SK-N-SH (cell line): Measurements from ENCODE around the gene PRR16.
"Not testable (repeated sequence)": the region's sequence is repeated elsewhere in the genome, so short reads cannot be mapped to it uniquely, and the experiment has no call there.

Source experiments
- RFX5 ChIP-seq: IDR thresholded peaks from 2 replicates; pipeline ENCODE4 v1.6.1; 2012; ENCODE audit warnings: mild to moderate bottlenecking, improper control_type of control experiment, low read length
- TAF1 ChIP-seq: IDR thresholded peaks from 2 replicates; pipeline ENCODE4 v1.6.1; 2012; ENCODE audit warnings: low read depth, mild to moderate bottlenecking, low read length, moderate library complexity, borderline replicate concordance
- TF ChIP-seq, protein P1 (sequence below): IDR thresholded peaks from 2 replicates; pipeline ENCODE4 v1.4.0; 2012; ENCODE audit warnings: low read depth, borderline replicate concordance
- TF ChIP-seq, protein P2 (sequence below): IDR thresholded peaks from 2 replicates; pipeline ENCODE4 v1.4.0; 2012; ENCODE audit warnings: low read depth

DNA sequence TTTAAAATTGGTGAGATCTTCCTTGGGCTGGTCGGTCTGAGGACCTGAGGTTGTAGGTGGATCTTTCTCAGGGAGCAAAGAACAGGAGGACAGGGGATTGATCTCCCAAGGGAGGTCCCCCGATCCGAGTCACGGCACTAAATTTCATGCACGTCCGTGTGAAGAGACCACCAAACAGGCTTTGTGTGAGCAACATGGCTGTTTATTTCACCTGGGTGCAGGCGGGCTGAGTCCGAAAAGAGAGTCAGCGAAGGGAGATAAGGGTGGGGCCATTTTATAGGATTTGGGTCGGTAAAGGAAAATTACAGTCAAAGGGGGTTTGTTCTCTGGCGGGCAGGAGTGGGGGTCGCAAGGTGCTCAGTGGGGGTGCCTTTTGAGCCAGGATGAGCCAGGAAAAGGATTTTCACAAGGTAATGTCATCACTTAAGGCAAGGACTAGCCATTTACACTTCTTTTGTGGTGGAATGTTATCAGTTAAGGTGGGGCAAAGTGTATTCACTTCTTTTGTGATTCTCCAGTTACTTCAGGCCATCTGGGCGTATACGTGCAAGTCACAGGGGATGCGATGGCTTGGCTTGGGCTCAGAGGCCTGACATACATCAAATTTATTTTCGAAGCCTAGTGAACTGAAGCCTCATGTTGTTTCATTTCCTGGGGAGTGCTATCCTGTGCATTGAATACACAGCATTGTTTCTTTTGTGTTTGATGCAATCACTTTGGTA is 238.9 kb downstream of the PRR16 start:
- TF ChIP-seq RFX5, TAF1: not testable (repeated sequence)
- TF ChIP-seq, protein P1, sequence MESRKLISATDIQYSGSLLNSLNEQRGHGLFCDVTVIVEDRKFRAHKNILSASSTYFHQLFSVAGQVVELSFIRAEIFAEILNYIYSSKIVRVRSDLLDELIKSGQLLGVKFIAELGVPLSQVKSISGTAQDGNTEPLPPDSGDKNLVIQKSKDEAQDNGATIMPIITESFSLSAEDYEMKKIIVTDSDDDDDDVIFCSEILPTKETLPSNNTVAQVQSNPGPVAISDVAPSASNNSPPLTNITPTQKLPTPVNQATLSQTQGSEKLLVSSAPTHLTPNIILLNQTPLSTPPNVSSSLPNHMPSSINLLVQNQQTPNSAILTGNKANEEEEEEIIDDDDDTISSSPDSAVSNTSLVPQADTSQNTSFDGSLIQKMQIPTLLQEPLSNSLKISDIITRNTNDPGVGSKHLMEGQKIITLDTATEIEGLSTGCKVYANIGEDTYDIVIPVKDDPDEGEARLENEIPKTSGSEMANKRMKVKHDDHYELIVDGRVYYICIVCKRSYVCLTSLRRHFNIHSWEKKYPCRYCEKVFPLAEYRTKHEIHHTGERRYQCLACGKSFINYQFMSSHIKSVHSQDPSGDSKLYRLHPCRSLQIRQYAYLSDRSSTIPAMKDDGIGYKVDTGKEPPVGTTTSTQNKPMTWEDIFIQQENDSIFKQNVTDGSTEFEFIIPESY: not testable (repeated sequence)
- TF ChIP-seq, protein P2, sequence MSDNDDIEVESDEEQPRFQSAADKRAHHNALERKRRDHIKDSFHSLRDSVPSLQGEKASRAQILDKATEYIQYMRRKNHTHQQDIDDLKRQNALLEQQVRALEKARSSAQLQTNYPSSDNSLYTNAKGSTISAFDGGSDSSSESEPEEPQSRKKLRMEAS: not testable (repeated sequence)
